NCI-H526 treated with DMSO at 0.1 percent for 48 hours (cell line): ENCODE results near the gene NR1I2.

Source experiments
- DNase-seq: peaks from one replicate; lab custom pipeline; 2025; lab: John Stamatoyannopoulos, UW

The NR1I2 gene

GRCh38 chr3:119779731-119780383 lies 2.0 kb upstream of the NR1I2 start:
- no peak for DNase-seq

GRCh38 chr3:119782460-119782859 lies 559 bp downstream of the NR1I2 start:
- no peak for DNase-seq

GRCh38 chr3:119783255-119783654 lies 1.4 kb downstream of the NR1I2 start:
- no peak for DNase-seq

- DNase-seq = no peak
These were observed 2.0 kb downstream of the NR1I2 start for GRCh38 chr3:119783883-119784282.

- DNase-seq = no peak
These were observed 4.5 kb downstream of the NR1I2 start for GRCh38 chr3:119786409-119786808.

- DNase-seq = no peak
These were observed 8.5 kb downstream of the NR1I2 start for GRCh38 chr3:119790369-119790768.

GRCh38 chr3:119792270-119792669 lies 10.4 kb downstream of the NR1I2 start:
- no peak for DNase-seq

- DNase-seq = no peak
These were observed 12.5 kb downstream of the NR1I2 start for GRCh38 chr3:119794401-119794800.

- DNase-seq = no peak
These were observed 13.2 kb downstream of the NR1I2 start for GRCh38 chr3:119794971-119795612.

- no peak for DNase-seq
These were observed 13.9 kb downstream of the NR1I2 start for GRCh38 chr3:119795849-119796248.

- DNase-seq = no peak
These were observed 14.5 kb downstream of the NR1I2 start for GRCh38 chr3:119796368-119796767.

GRCh38 chr3:119796785-119797184 lies 14.9 kb downstream of the NR1I2 start:
- DNase-seq = no peak

GRCh38 chr3:119800844-119801243 lies 18.9 kb downstream of the NR1I2 start:
- DNase-seq = peak; percentile 56

- no peak for DNase-seq
These were observed 26.3 kb downstream of the NR1I2 start for GRCh38 chr3:119808244-119808643.

GRCh38 chr3:119808843-119809242 lies 26.9 kb downstream of the NR1I2 start:
- DNase-seq = no peak

- DNase-seq = no peak
These were observed 27.5 kb downstream of the NR1I2 start for GRCh38 chr3:119809249-119810017.

- DNase-seq = no peak
These were observed 28.1 kb downstream of the NR1I2 start for GRCh38 chr3:119810018-119810435.

GRCh38 chr3:119812491-119813058 lies 30.7 kb downstream of the NR1I2 start:
- no peak for DNase-seq

- DNase-seq = no peak
These were observed 33.8 kb downstream of the NR1I2 start for GRCh38 chr3:119815716-119816115.

- no peak for DNase-seq
These were observed 35.2 kb downstream of the NR1I2 start for GRCh38 chr3:119817071-119817470.

- no peak for DNase-seq
These were observed 35.9 kb downstream of the NR1I2 start for GRCh38 chr3:119817583-119818363.

- no peak for DNase-seq
These were observed 37.0 kb downstream of the NR1I2 start for GRCh38 chr3:119818937-119819336.
